A549 (cell line): ENCODE results near the gene HES6. TPM values are rescaled to one million over a fixed set of nuclear protein-coding genes. Genes with fewer than 3 reads are reported as not detected.
A peak's percentile ranks its signal among the peaks of the same experiment; 100 is the strongest.

Experiments used
- ATAC-seq, 2 experiments: fragments of 200-7000 bp in 1 of 2; fragments of >200 bp in 1 of 2; cut with Nextera tagmentation in 1 of 2; cut with Tn5 transposase in 1 of 2; 3 replicates each; pipeline versions ENCODE4 v1.8.0 to v1.9.1; 2018 to 2020; ENCODE audit warnings: mild to moderate bottlenecking in 1 of 2, moderate library complexity in 1 of 2
- CTCF ChIA-PET: fragments of 300-600 bp; sonication (Branson Sonifier 250); formaldehyde crosslinking; extraction: SDS; loops from one replicate; lab custom pipeline; 2021; ENCODE audit warnings: antibody characterized with exemption, inconsistent platforms; lab: Yijun Ruan, JAX
- POLR2A ChIA-PET: fragments of 350-600 bp; formaldehyde crosslinking; extraction: SDS; loops from one replicate; lab custom pipeline; 2021; ENCODE audit warnings: antibody characterized with exemption, inconsistent platforms; lab: Yijun Ruan, JAX
- DNase-seq, 2 experiments: peaks; one replicate each; pipeline versions ENCODE4 v3.0.0 to v3.0.0-alpha.2; 2011 to 2016; ENCODE audit warnings: low read depth in 1 of 2, low spot score in 1 of 2
- FAIRE-seq: peaks from 2 replicates; lab custom pipeline; 2011; peaks lifted over from hg19 to GRCh38; lab: Jason Lieb, UNC
- H3K27ac ChIP-seq, 2 experiments: fragments of >200 bp; sonication (Bioruptor Twin); formaldehyde crosslinking; 3 replicates each; pipeline ENCODE4 v1.5.1; 2016 to 2017
- H3K4me1 ChIP-seq: fragments of >200 bp; sonication (Bioruptor Twin); formaldehyde crosslinking; 3 replicates; pipeline ENCODE4 v1.6.1; 2016
- H3K4me2 ChIP-seq: fragments of >200 bp; sonication (Bioruptor Twin); formaldehyde crosslinking; 3 replicates; pipeline ENCODE4 v1.6.1; 2016
- H3K4me3 ChIP-seq: fragments of >200 bp; sonication (Bioruptor Twin); formaldehyde crosslinking; 3 replicates; pipeline ENCODE4 v1.5.1; 2016
- H3K9me3 ChIP-seq: fragments of >200 bp; sonication (Bioruptor Twin); formaldehyde crosslinking; 3 replicates; pipeline ENCODE4 v1.6.1; 2016
- BHLHE40 ChIP-seq: IDR thresholded peaks from 2 replicates; pipeline ENCODE4 v1.6.1; 2012; ENCODE audit warnings: low read depth, low read length, inconsistent platforms
- CEBPB ChIP-seq, 2 experiments: fragments of >200 bp in 1 of 2; sonication (Bioruptor Twin) in 1 of 2; formaldehyde crosslinking in 1 of 2; IDR thresholded peaks; 2 replicates each; pipeline ENCODE4 v1.6.1; 2012 to 2016
- ESRRA ChIP-seq: fragments of 150-350 bp; IDR thresholded peaks from 2 replicates; pipeline ENCODE4 v1.6.1; 2014; ENCODE audit warnings: mild to moderate bottlenecking, low read length, borderline replicate concordance
- FOSL2 ChIP-seq, 2 experiments: fragments of 450-650 bp in 1 of 2; fragments of >200 bp in 1 of 2; sonication (Bioruptor Twin) in 1 of 2; formaldehyde crosslinking; IDR thresholded peaks; 2 replicates each; pipeline versions ENCODE4 v1.5.0 to v1.6.1; 2016 to 2020; ENCODE audit warnings: mild to moderate bottlenecking in 1 of 2, moderate library complexity in 1 of 2
- GATA3 ChIP-seq: IDR thresholded peaks from 2 replicates; pipeline ENCODE4 v1.6.1; 2012; ENCODE audit warnings: borderline replicate concordance
- HOXB5 ChIP-seq: fragments of 250-450 bp; sonication (Bioruptor Pico); IDR thresholded peaks from 2 replicates; pipeline ENCODE4 v1.5.0; 2020; ENCODE audit warnings: mild to moderate bottlenecking, moderate library complexity
- JUN ChIP-seq, 2 experiments: fragments of >200 bp; sonication (Bioruptor Twin); formaldehyde crosslinking; IDR thresholded peaks; 2 replicates in 1 of 2; 3 replicates in 1 of 2; pipeline ENCODE4 v1.6.1; 2016 to 2017
- MYC ChIP-seq: IDR thresholded peaks from 2 replicates; pipeline ENCODE4 v1.6.1; 2012; ENCODE audit warnings: mild to moderate bottlenecking, inconsistent platforms, low read length, improper control_type of control experiment, borderline replicate concordance
- NPAS2 ChIP-seq: fragments of 250-450 bp; sonication (Bioruptor Pico); IDR thresholded peaks from 2 replicates; pipeline ENCODE4 v1.8.0; 2022; ENCODE audit warnings: mild to moderate bottlenecking, moderate library complexity, borderline replicate concordance
- PHF8 ChIP-seq: fragments of 200-600 bp; sonication (generic); IDR thresholded peaks from 2 replicates; pipeline ENCODE4 v1.6.1; 2016; ENCODE audit warnings: low read depth, mild to moderate bottlenecking, antibody characterized with exemption, moderate library complexity, borderline replicate concordance
- POLR2A ChIP-seq: IDR thresholded peaks from 2 replicates; pipeline ENCODE4 v1.6.1; 2012; ENCODE audit warnings: mild to moderate bottlenecking, low read length
- RAD21 ChIP-seq, 2 experiments: fragments of >200 bp in 1 of 2; sonication (Bioruptor Twin) in 1 of 2; formaldehyde crosslinking in 1 of 2; IDR thresholded peaks in 1 of 2; conservative IDR thresholded peaks in 1 of 2; 2 replicates in 1 of 2; 3 replicates in 1 of 2; pipeline ENCODE4 v1.6.1; 2012 to 2018; ENCODE audit warnings: inconsistent platforms in 1 of 2
- RFX5 ChIP-seq: fragments of 450-650 bp; IDR thresholded peaks from 2 replicates; pipeline ENCODE4 v1.7.1; 2014; ENCODE audit warnings: antibody characterized with exemption, mild to moderate bottlenecking, moderate library complexity
- TP53 ChIP-seq: fragments of 250-450 bp; sonication (Bioruptor Pico); IDR thresholded peaks from 2 replicates; pipeline ENCODE4 v1.5.0; 2021; ENCODE audit warnings: mild to moderate bottlenecking, moderate library complexity
- ZNF302 ChIP-seq: fragments of 250-450 bp; sonication (Bioruptor Pico); IDR thresholded peaks from 2 replicates; pipeline ENCODE4 v1.9.0; 2021; ENCODE audit warnings: inconsistent platforms, mild to moderate bottlenecking, moderate library complexity
- WGBS: methylation state at CpG from one replicate; pipeline ENCODE4 v1.1.6; 2017; ENCODE audit errors: missing lambda C conversion rate; 5-methylcytosine and 5-hydroxymethylcytosine counted together
- polyA plus RNA-seq, 4 experiments: library from polyadenylated mRNA; depleted of rRNA in 3 of 4; stranded (reverse); fragments of >200 nt; fragmentation: RNase III in 1 of 4; extraction: RNeasy Plus Mini Kit Qiagen cat#74134 plus additional on column Dnase treatment in 1 of 4; gene quantifications; 2 replicates in 3 of 4; 3 replicates in 1 of 4; pipeline ENCODE4 v1.2.3, GENCODE V29; 2011 to 2017
- TF ChIP-seq, protein P1 (sequence below): fragments of >200 bp; sonication (Bioruptor Twin); formaldehyde crosslinking; IDR thresholded peaks from 3 replicates; pipeline ENCODE4 v1.5.1; 2016
- TF ChIP-seq, protein P2 (sequence below): fragments of 250-450 bp; sonication (Bioruptor Pico); IDR thresholded peaks from 2 replicates; pipeline ENCODE4 v1.5.0; 2020; ENCODE audit warnings: low read depth, mild to moderate bottlenecking, moderate library complexity
- TF ChIP-seq, protein P3 (sequence below): fragments of 200-600 bp; sonication (generic); IDR thresholded peaks from 2 replicates; pipeline ENCODE4 v1.6.1; 2016; ENCODE audit warnings: antibody characterized with exemption, mild to moderate bottlenecking, moderate library complexity
- TF ChIP-seq, protein P4 (sequence below): IDR thresholded peaks from 2 replicates; pipeline ENCODE4 v1.6.1; 2012; ENCODE audit warnings: low read depth, borderline replicate concordance
- TF ChIP-seq, protein P5 (sequence below): IDR thresholded peaks from 2 replicates; pipeline ENCODE4 v1.6.1; 2012
- TF ChIP-seq, protein P6 (sequence below): fragments of 450-650 bp; IDR thresholded peaks from 2 replicates; pipeline ENCODE4 v1.6.1; 2014; ENCODE audit warnings: antibody characterized with exemption
- TF ChIP-seq, protein P7 (sequence below): IDR thresholded peaks from 2 replicates; pipeline ENCODE4 v1.6.1; 2012

HES6 gene
- polyA plus RNA-seq, 2 of the 4 experiments (the other 2 are of a cell fraction), result 5.4 to 7.5 TPM

DNA sequence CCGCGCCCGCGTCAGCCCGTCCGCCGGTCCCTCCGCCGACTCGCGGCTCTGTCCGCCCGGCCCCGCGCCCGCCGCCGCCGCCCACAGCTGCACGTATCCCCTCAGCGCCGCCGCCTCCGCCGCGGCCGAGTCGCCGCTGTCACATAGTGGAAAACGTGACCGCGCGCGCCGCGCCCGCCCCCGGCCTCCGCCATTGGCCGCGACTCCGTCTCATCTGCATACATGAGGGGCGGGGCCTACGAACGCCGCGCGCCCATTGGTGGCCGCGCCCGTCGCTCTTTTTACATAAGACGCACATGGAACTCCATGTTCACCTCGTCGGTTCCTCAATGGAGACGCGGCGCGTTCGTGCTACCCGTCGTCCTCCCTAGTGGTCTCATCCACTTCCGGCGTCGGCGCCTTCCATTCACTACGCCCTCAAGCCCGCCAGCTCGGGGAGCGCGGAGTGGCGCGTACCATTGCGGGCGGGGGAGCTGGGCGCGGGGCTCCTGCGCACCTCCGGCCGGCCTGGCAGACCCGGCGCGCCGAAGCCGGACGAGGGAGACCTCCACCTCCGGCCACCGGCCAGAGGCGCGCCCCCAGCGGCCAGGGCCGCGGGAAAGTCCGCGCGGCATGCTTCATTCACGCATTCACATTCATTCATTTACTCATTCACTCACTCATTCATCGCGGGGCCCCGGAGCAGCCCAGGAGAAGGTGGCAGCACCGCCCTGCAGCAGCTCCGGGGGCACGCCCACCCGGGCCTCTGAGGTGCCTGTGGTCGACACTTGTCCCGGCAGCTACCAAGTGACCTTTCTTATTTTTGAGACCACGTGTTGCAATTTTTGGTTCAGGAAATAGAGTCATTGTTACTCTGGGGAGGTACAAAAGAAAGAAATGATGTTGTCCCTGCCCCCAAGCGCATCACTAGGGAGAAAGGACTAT, 49.1 kb upstream of the HES6 start:
- WGBS, result 2% methylated on average over 77 of the region's 108 CpGs
- peak; percentile 79 for TF ChIP-seq GATA3
- TF ChIP-seq, protein P1, sequence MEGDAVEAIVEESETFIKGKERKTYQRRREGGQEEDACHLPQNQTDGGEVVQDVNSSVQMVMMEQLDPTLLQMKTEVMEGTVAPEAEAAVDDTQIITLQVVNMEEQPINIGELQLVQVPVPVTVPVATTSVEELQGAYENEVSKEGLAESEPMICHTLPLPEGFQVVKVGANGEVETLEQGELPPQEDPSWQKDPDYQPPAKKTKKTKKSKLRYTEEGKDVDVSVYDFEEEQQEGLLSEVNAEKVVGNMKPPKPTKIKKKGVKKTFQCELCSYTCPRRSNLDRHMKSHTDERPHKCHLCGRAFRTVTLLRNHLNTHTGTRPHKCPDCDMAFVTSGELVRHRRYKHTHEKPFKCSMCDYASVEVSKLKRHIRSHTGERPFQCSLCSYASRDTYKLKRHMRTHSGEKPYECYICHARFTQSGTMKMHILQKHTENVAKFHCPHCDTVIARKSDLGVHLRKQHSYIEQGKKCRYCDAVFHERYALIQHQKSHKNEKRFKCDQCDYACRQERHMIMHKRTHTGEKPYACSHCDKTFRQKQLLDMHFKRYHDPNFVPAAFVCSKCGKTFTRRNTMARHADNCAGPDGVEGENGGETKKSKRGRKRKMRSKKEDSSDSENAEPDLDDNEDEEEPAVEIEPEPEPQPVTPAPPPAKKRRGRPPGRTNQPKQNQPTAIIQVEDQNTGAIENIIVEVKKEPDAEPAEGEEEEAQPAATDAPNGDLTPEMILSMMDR, result peak; percentile 37; the same call in 2 of the 3 replicates
- TF ChIP-seq RFX5, result peak; percentile 62; the same call in 1 of the 2 replicates
- TF ChIP-seq, protein P2, sequence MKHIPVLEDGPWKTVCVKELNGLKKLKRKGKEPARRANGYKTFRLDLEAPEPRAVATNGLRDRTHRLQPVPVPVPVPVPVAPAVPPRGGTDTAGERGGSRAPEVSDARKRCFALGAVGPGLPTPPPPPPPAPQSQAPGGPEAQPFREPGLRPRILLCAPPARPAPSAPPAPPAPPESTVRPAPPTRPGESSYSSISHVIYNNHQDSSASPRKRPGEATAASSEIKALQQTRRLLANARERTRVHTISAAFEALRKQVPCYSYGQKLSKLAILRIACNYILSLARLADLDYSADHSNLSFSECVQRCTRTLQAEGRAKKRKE (CRISPR knock-in tag), result peak; percentile 48; the same call in 1 of the 2 replicates
- no peak for TF ChIP-seq ESRRA
- TF ChIP-seq, protein P3, sequence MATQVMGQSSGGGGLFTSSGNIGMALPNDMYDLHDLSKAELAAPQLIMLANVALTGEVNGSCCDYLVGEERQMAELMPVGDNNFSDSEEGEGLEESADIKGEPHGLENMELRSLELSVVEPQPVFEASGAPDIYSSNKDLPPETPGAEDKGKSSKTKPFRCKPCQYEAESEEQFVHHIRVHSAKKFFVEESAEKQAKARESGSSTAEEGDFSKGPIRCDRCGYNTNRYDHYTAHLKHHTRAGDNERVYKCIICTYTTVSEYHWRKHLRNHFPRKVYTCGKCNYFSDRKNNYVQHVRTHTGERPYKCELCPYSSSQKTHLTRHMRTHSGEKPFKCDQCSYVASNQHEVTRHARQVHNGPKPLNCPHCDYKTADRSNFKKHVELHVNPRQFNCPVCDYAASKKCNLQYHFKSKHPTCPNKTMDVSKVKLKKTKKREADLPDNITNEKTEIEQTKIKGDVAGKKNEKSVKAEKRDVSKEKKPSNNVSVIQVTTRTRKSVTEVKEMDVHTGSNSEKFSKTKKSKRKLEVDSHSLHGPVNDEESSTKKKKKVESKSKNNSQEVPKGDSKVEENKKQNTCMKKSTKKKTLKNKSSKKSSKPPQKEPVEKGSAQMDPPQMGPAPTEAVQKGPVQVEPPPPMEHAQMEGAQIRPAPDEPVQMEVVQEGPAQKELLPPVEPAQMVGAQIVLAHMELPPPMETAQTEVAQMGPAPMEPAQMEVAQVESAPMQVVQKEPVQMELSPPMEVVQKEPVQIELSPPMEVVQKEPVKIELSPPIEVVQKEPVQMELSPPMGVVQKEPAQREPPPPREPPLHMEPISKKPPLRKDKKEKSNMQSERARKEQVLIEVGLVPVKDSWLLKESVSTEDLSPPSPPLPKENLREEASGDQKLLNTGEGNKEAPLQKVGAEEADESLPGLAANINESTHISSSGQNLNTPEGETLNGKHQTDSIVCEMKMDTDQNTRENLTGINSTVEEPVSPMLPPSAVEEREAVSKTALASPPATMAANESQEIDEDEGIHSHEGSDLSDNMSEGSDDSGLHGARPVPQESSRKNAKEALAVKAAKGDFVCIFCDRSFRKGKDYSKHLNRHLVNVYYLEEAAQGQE, result peak; percentile 30; the same call in 1 of the 2 replicates
- TF ChIP-seq NPAS2 (CRISPR knock-in tag), result peak; percentile 99
- TF ChIP-seq, protein P4, sequence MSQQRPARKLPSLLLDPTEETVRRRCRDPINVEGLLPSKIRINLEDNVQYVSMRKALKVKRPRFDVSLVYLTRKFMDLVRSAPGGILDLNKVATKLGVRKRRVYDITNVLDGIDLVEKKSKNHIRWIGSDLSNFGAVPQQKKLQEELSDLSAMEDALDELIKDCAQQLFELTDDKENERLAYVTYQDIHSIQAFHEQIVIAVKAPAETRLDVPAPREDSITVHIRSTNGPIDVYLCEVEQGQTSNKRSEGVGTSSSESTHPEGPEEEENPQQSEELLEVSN, result peak; percentile 38
- TF ChIP-seq POLR2A, result peak; percentile 58; the same call in 1 of the 2 replicates
- peak; percentile 76; the same call in 1 of the 2 replicates for TF ChIP-seq PHF8
- TF ChIP-seq, protein P5, sequence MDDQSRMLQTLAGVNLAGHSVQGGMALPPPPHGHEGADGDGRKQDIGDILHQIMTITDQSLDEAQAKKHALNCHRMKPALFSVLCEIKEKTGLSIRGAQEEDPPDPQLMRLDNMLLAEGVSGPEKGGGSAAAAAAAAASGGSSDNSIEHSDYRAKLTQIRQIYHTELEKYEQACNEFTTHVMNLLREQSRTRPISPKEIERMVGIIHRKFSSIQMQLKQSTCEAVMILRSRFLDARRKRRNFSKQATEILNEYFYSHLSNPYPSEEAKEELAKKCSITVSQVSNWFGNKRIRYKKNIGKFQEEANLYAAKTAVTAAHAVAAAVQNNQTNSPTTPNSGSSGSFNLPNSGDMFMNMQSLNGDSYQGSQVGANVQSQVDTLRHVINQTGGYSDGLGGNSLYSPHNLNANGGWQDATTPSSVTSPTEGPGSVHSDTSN, result peak; percentile 96
- TF ChIP-seq HOXB5 (CRISPR knock-in tag), result 0 out of 2 replicates have a peak, but pooled peaks have one; percentile 11
- TF ChIP-seq, protein P6, sequence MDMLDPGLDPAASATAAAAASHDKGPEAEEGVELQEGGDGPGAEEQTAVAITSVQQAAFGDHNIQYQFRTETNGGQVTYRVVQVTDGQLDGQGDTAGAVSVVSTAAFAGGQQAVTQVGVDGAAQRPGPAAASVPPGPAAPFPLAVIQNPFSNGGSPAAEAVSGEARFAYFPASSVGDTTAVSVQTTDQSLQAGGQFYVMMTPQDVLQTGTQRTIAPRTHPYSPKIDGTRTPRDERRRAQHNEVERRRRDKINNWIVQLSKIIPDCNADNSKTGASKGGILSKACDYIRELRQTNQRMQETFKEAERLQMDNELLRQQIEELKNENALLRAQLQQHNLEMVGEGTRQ, result peak; percentile 44; the same call in 1 of the 2 replicates
- TF ChIP-seq FOSL2 (IDR thresholded peaks at IDR 0.05), result no peak
- TF ChIP-seq FOSL2 (CRISPR knock-in tag; IDR thresholded peaks at IDR 0.05), result 0 out of 2 replicates have a peak, but pooled peaks have one; percentile 13
- TF ChIP-seq MYC, result peak; percentile 89
- TF ChIP-seq ZNF302 (CRISPR knock-in tag), result no peak
- TF ChIP-seq JUN (IDR thresholded peaks at IDR 0.05), result peak in 1 of 2 experiments; percentile 37; a peak in 1 of 5 replicates
- TF ChIP-seq BHLHE40, result peak; percentile 82
- TF ChIP-seq TP53 (CRISPR knock-in tag), result no peak
- TF ChIP-seq, protein P7, sequence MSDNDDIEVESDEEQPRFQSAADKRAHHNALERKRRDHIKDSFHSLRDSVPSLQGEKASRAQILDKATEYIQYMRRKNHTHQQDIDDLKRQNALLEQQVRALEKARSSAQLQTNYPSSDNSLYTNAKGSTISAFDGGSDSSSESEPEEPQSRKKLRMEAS, result peak; percentile 99
- no peak for TF ChIP-seq CEBPB (IDR thresholded peaks at IDR 0.05)
- no peak; a peak in 1 of 5 replicates for TF ChIP-seq RAD21 (conservative IDR thresholded peaks at IDR 0.05 in 1 of 2, IDR thresholded peaks at IDR 0.05 in 1 of 2)
- Histone ChIP-seq H3K27ac (peak overlapping the region; percentile 90 to 95), H3K4me1 (peaks cover 69% of the 10 kb centered on the region), H3K4me2 (peak overlapping the region; percentile 92), H3K9me3 (no peaks in the 10 kb centered on the region), H3K4me3 (peak overlapping the region; percentile 67)
- ATAC-seq (peak; percentile 58 to 62), FAIRE-seq (no peak), DNase-seq (peak; percentile 76 to 99)
- ChIA-PET CTCF (interaction anchor here (0.7 to 22.7 kb wide), 11 partner anchors 9 to 94 kb away, joined by 3 to 351 read pairs (median 4); no protein-coding TSS in a partner anchor), POLR2A (interaction anchor here (0.5 to 1.5 kb wide), 3 partner anchors 14 to 162 kb away, joined by 3 to 4 read pairs (median 3); no protein-coding TSS in a partner anchor)
